ENCODE measurements around the gene ULK3.

ULK3 gene

DNA sequence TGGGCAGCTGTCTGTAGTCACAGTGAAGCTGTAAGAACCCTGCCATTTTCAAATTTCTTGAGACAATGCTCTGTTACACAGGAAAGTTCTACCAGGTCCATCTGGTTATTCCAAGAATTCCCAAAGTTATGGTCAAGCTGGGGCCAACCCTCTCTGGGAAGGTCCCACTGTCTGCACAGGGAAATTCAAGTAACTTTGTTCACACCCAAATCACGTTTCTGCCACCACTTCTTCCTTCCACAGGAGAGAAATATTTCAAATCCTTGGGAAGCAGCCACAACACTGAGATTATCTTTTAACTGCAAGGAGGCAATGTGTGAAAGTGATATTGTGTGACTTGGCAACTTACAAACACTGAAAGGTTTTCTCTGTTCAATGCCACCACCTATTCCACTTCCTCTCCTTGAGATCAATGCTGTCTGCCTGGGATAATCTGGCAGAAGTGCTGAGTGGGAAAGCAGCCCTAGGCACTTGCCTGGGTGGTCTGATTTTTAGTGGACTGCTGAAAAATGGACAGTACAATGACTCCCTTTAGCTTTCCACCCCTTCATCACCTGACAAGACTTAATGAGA, 24.6 kb upstream of the ULK3 start:
- H3K27ac ChIP-seq (replicated peaks) = peak overlapping the region; percentile 59
- no peak for DNase-seq (ENCODE audit: low read depth in 1 of 2, low spot score in 1 of 2)
- peak; percentile 21; the same call in 1 of the 2 replicates for TF ChIP-seq SPI1 (IDR thresholded peaks at IDR 0.05; ENCODE audit: borderline replicate concordance, low read depth)
- TF ChIP-seq GABPA (IDR thresholded peaks at IDR 0.05; ENCODE audit: low read depth) = no peak
- TF ChIP-seq, protein P1, sequence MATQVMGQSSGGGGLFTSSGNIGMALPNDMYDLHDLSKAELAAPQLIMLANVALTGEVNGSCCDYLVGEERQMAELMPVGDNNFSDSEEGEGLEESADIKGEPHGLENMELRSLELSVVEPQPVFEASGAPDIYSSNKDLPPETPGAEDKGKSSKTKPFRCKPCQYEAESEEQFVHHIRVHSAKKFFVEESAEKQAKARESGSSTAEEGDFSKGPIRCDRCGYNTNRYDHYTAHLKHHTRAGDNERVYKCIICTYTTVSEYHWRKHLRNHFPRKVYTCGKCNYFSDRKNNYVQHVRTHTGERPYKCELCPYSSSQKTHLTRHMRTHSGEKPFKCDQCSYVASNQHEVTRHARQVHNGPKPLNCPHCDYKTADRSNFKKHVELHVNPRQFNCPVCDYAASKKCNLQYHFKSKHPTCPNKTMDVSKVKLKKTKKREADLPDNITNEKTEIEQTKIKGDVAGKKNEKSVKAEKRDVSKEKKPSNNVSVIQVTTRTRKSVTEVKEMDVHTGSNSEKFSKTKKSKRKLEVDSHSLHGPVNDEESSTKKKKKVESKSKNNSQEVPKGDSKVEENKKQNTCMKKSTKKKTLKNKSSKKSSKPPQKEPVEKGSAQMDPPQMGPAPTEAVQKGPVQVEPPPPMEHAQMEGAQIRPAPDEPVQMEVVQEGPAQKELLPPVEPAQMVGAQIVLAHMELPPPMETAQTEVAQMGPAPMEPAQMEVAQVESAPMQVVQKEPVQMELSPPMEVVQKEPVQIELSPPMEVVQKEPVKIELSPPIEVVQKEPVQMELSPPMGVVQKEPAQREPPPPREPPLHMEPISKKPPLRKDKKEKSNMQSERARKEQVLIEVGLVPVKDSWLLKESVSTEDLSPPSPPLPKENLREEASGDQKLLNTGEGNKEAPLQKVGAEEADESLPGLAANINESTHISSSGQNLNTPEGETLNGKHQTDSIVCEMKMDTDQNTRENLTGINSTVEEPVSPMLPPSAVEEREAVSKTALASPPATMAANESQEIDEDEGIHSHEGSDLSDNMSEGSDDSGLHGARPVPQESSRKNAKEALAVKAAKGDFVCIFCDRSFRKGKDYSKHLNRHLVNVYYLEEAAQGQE (IDR thresholded peaks at IDR 0.05; ENCODE audit: insufficient replicate concordance, low read depth) = no peak

DNA sequence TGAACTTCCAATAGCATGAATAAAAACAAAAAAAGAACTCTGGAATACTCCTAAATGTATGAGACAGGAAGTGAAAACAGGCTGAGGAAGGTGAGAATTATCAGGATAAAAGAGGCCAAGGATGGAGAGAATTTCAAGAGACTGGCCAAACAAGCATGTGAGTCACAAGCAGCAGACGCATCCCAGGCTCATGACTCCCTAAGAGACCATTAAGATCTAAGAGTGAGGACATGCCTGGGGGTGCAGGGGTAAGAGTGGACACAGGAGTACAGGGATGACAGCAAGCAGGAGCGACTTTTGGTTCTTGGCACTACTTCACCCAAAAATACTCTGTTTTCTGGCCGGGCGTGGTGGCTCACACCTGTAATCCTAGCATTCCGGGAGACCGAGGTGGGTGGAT, 23.1 kb upstream of the ULK3 start:
- no peak for DNase-seq (ENCODE audit: low read depth in 1 of 2, low spot score in 1 of 2)
- H3K4me3 ChIP-seq (replicated peaks; ENCODE audit: insufficient read depth, low read length) = no peak overlapping the region
- no peak overlapping the region for H3K27ac ChIP-seq (replicated peaks)
- H3K27me3 ChIP-seq (ENCODE audit: insufficient read depth, poor library complexity, severe bottlenecking) = no peaks in the 10 kb centered on the region
- no peak for TF ChIP-seq GABPA (IDR thresholded peaks at IDR 0.05; ENCODE audit: low read depth)
- TF ChIP-seq, protein P2, sequence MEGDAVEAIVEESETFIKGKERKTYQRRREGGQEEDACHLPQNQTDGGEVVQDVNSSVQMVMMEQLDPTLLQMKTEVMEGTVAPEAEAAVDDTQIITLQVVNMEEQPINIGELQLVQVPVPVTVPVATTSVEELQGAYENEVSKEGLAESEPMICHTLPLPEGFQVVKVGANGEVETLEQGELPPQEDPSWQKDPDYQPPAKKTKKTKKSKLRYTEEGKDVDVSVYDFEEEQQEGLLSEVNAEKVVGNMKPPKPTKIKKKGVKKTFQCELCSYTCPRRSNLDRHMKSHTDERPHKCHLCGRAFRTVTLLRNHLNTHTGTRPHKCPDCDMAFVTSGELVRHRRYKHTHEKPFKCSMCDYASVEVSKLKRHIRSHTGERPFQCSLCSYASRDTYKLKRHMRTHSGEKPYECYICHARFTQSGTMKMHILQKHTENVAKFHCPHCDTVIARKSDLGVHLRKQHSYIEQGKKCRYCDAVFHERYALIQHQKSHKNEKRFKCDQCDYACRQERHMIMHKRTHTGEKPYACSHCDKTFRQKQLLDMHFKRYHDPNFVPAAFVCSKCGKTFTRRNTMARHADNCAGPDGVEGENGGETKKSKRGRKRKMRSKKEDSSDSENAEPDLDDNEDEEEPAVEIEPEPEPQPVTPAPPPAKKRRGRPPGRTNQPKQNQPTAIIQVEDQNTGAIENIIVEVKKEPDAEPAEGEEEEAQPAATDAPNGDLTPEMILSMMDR (IDR thresholded peaks at IDR 0.05; ENCODE audit: insufficient read depth, low read length) = no peak
- TF ChIP-seq SPI1 (IDR thresholded peaks at IDR 0.05; ENCODE audit: borderline replicate concordance, low read depth) = no peak
- TF ChIP-seq POLR2AphosphoS5 (IDR thresholded peaks at IDR 0.05; ENCODE audit: low read depth) = no peak
- TF ChIP-seq, protein P1 (IDR thresholded peaks at IDR 0.05; ENCODE audit: insufficient replicate concordance, low read depth) = no peak

More for the DNA sequence above, 24.6 kb upstream of the ULK3 start:
- Histone ChIP-seq H3K4me3 (replicated peaks; ENCODE audit: insufficient read depth, low read length) (no peak overlapping the region), H3K27me3 (ENCODE audit: insufficient read depth, poor library complexity, severe bottlenecking) (no peaks in the 10 kb centered on the region)

DNA sequence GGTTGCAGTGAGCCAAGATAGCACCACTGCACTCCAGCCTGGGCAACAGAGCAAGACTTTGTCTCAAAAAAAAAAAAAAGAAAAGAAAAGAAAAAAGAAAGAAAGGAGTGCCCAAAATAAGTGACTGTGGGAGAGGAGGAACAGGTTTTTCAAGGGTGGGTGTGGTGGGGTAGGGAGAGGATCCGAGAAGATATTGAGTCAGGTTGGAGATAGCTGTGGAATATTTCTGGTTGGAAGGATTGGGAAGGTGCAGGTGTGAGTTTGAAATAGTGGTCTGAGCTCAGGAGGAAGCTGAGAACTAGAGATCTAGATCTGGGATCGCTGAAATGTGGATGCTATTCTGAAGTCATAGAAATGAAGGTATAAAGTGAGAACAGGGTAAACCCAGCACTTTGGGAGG, 22.4 kb upstream of the ULK3 start:
- Histone ChIP-seq H3K27me3 (ENCODE audit: insufficient read depth, poor library complexity, severe bottlenecking) (no peaks in the 10 kb centered on the region), H3K27ac (replicated peaks) (no peak overlapping the region), H3K4me3 (replicated peaks; ENCODE audit: insufficient read depth, low read length) (no peak overlapping the region)

More for the DNA sequence above, 22.4 kb upstream of the ULK3 start:
- TF ChIP-seq, protein P2 (IDR thresholded peaks at IDR 0.05; ENCODE audit: insufficient read depth, low read length) = no peak
- TF ChIP-seq, protein P1 (IDR thresholded peaks at IDR 0.05; ENCODE audit: insufficient replicate concordance, low read depth) = no peak
- TF ChIP-seq POLR2AphosphoS5 (IDR thresholded peaks at IDR 0.05; ENCODE audit: low read depth) = no peak
- no peak for TF ChIP-seq GABPA (IDR thresholded peaks at IDR 0.05; ENCODE audit: low read depth)
- no peak for TF ChIP-seq SPI1 (IDR thresholded peaks at IDR 0.05; ENCODE audit: borderline replicate concordance, low read depth)
- no peak for DNase-seq (ENCODE audit: low read depth in 1 of 2, low spot score in 1 of 2)
